BJ (cell line): ENCODE measurements around the gene CNTROB. TPM values are rescaled to one million over a fixed set of nuclear protein-coding genes. Genes with fewer than 3 reads are reported as not detected.

Source experiments
- CTCF ChIA-PET: fragments of 350-600 bp; formaldehyde crosslinking; extraction: SDS; loops from one replicate; lab custom pipeline; 2021; ENCODE audit warnings: antibody characterized with exemption, inconsistent platforms; lab: Yijun Ruan, JAX
- POLR2A ChIA-PET: fragments of 300-600 bp; sonication (Branson Sonifier 250); formaldehyde crosslinking; extraction: SDS; loops from one replicate; lab custom pipeline; 2021; ENCODE audit warnings: antibody characterized with exemption; lab: Charles Lee
- DNase-seq: peaks from one replicate; pipeline ENCODE4 v3.0.0-alpha.2; 2011; ENCODE audit warnings: low read depth
- H3K27me3 ChIP-seq: 2 replicates; pipeline ENCODE4 v1.6.0; 2011; ENCODE audit warnings: low read length; ENCODE audit not compliant: control insufficient read depth, insufficient read depth
- H3K36me3 ChIP-seq: 2 replicates; pipeline ENCODE4 v1.5.1; 2011; ENCODE audit warnings: low read length; ENCODE audit not compliant: control insufficient read depth, insufficient read depth
- H3K4me3 ChIP-seq: 2 replicates; pipeline ENCODE4 v1.5.1; 2011; ENCODE audit warnings: low read depth, mild to moderate bottlenecking, control low read depth, low read length
- polyA plus RNA-seq: library from polyadenylated mRNA; depleted of rRNA; stranded (reverse); fragments of >200 nt; gene quantifications from 2 replicates; pipeline ENCODE4 v1.2.3, GENCODE V29; 2011
- TF ChIP-seq, protein P1 (sequence below): IDR thresholded peaks from 2 replicates; pipeline ENCODE4 v1.5.1; 2011; ENCODE audit warnings: low read depth, mild to moderate bottlenecking, control low read depth, inconsistent platforms, low read length, moderate library complexity; ENCODE audit not compliant: insufficient read depth

Gene CNTROB
- polyA plus RNA-seq, 1 experiment, result 26.8 TPM

GRCh38 chr17:7894866-7895265, 37.1 kb upstream of the CNTROB start:
- TF ChIP-seq, protein P1, sequence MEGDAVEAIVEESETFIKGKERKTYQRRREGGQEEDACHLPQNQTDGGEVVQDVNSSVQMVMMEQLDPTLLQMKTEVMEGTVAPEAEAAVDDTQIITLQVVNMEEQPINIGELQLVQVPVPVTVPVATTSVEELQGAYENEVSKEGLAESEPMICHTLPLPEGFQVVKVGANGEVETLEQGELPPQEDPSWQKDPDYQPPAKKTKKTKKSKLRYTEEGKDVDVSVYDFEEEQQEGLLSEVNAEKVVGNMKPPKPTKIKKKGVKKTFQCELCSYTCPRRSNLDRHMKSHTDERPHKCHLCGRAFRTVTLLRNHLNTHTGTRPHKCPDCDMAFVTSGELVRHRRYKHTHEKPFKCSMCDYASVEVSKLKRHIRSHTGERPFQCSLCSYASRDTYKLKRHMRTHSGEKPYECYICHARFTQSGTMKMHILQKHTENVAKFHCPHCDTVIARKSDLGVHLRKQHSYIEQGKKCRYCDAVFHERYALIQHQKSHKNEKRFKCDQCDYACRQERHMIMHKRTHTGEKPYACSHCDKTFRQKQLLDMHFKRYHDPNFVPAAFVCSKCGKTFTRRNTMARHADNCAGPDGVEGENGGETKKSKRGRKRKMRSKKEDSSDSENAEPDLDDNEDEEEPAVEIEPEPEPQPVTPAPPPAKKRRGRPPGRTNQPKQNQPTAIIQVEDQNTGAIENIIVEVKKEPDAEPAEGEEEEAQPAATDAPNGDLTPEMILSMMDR, result no peak
- H3K4me3 ChIP-seq, result no peak overlapping the region
- no peaks in the 10 kb centered on the region for H3K27me3 ChIP-seq
- peaks cover 58% of the 10 kb centered on the region for H3K36me3 ChIP-seq
- no peak for DNase-seq
- ChIA-PET POLR2A (no interaction called here), CTCF (no interaction called here)

DNA sequence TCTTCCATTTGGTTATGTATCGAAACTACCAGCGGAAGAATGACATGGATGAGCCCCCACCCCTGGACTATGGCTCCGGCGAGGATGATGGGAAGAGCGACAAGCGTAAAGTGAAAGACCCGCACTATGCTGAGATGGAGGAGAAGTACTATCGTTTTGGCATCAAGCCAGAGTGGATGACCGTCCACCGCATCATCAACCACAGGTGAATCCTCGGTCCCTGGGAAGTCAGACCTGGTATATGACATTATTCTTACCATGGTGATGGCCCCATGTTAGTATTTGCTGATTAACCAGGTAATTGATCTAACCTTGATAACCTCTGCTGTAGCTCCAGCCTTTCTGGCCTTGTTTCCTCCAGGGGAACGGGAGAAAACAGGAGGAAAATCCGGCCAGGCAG, 34.9 kb upstream of the CNTROB start:
- no peak overlapping the region for H3K4me3 ChIP-seq
- CTCF ChIA-PET, result interaction anchor here (0.8 to 7.5 kb wide), 11 partner anchors 11 to 92 kb away, joined by 3 to 60 read pairs (median 4); partner anchors contain the start of genes CNTROB, CYB5D1, NAA38 and TRAPPC1
- POLR2A ChIA-PET, result no interaction called here
- peaks cover 59% of the 10 kb centered on the region for H3K36me3 ChIP-seq
- TF ChIP-seq, protein P1, result no peak
- DNase-seq, result no peak
- no peaks in the 10 kb centered on the region for H3K27me3 ChIP-seq

- ChIA-PET CTCF (interaction anchor here (0.6 to 7.5 kb wide), 19 partner anchors 9 to 167 kb away, joined by 3 to 60 read pairs (median 4); partner anchors contain the start of genes CNTROB, CYB5D1, NAA38 and TRAPPC1), POLR2A (no interaction called here)
- TF ChIP-seq, protein P1, result peak; percentile 63
- Histone ChIP-seq H3K36me3 (peaks cover 62% of the 10 kb centered on the region), H3K4me3 (no peak overlapping the region), H3K27me3 (no peaks in the 10 kb centered on the region)
- DNase-seq, result no peak
These were observed 34.2 kb upstream of the CNTROB start for GRCh38 chr17:7897773-7898172.

DNA sequence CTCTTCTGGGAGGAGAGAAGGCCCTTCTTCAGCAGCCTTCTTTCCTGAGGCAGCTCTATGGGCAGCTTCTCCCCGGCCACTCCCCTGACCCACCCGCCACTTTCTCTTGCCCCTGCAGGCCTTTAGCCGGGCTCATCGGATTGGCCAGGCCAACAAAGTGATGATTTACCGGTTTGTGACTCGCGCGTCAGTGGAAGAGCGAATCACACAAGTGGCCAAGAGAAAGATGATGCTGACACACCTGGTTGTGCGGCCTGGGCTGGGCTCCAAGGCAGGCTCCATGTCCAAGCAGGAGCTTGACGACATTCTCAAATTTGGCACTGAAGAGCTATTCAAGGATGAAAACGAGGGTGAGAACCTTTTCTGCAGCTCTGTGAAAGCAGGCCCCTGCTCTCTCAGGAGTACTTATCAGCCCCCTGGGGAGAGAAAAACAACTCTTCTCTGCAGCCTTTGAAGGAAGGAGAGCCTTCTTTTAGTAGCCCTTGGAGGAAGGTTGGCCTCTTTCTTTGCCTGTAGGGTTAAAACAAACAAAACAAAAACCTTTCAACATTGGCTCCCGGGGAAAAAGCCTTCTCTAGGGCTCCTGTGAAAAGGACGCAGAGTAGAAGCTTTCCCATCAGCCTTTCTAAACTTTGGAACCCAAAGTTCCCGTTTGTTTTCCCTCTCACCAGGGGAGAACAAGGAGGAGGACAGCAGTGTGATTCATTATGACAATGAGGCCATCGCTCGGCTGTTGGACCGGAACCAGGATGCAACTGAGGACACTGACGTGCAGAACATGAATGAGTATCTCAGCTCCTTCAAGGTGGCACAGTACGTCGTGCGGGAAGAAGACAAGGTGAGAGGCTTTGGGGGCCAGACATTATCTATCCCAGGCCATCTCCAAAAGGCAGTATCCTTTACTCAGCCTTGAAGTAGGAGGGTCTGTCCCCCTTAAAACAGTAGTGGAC, 28.6 kb upstream of the CNTROB start:
- POLR2A ChIA-PET, result no interaction called here
- CTCF ChIA-PET, result interaction anchor here (0.9 to 7.5 kb wide), 3 partner anchors 12 to 85 kb away, joined by 3 to 35 read pairs (median 3); partner anchors contain the start of gene RNF227
- DNase-seq, result no peak
- Histone ChIP-seq H3K27me3 (no peaks in the 10 kb centered on the region), H3K36me3 (peaks cover 63% of the 10 kb centered on the region), H3K4me3 (no peak overlapping the region)
- TF ChIP-seq, protein P1, result no peak

DNA sequence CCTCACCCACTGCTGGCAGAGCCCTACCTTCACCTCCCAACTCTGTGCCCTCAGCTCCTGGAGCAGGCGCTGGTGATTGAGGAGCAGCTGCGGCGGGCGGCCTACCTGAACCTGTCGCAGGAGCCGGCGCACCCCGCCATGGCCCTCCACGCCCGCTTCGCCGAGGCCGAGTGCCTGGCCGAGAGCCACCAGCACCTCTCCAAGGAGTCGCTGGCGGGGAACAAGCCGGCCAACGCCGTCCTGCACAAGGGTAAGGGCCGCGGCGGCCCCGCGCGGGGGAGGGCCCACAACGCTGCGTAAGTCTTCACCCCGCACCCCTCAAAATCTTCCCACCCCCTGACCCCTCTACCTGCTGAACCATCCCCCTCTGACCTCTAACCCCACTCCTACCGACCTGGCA, 22.9 kb upstream of the CNTROB start:
- Histone ChIP-seq H3K36me3 (peaks cover 49% of the 10 kb centered on the region), H3K4me3 (no peak overlapping the region), H3K27me3 (no peaks in the 10 kb centered on the region)
- TF ChIP-seq, protein P1, result no peak
- POLR2A ChIA-PET, result no interaction called here
- DNase-seq, result no peak
- CTCF ChIA-PET, result interaction anchor here (1.0 to 7.9 kb wide), 3 partner anchors 10 to 81 kb away, joined by 3 to 48 read pairs (median 5); no protein-coding TSS in a partner anchor
